Measurements from ENCODE around the gene TSPAN11.
"Not testable (repeated sequence)": the region's sequence is repeated elsewhere in the genome, so short reads cannot be mapped to it uniquely, and the experiment has no call there.

The TSPAN11 gene

DNA sequence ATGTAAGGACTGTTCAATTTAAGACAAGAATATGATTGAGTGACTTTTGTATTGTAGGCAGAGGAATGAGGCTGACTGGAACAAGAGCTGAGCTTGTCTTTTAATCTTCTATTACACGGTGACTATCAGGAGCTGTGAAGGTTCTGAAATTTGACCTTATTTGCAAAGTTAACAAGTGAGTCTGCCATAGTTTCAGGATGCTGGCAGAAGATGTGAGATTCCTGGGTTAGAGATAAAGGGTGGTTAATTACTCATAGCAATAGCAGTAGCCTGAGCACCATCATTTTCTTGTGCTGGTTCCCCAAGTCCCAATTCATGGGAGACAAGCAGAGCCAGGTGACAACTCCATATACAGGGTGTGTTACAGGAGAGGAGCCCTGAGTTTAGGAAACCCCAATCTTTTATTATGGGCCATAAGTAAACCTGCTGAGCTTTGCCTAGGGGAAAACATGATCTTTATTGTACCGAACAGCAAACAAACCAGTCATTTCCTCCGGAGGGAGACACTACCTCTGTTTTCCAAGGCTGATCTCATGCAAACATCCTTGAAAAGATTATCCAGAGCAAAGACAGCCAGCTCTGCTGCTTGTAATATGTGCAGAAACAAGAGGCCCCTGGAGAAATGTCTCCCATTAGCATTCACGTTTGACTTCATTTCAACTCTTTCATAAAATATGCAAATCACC is 95.4 kb downstream of the TSPAN11 start:
- no peak for DNase-seq

DNA sequence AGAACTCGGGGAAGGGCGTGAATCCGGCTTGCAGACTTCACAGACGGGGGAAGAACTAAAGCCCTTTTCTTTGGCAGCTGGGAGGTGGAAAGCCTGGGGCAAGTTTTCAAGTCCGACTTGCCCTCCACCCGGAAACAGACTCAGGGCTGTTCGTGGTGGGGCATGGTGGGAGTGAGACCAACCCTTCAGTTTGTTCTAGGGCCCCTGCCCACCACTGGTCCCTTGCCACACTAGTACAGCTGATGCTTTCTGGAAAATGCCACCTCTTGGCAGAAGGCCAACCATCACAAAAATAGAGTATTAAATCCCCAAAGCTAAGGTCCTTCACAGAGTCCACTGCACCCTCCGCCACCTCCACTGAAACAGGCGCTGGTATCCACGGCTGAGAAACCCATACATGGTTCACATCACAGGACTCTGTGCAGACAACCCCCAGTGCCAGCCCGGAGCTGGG is 96.8 kb downstream of the TSPAN11 start:
- no peak for DNase-seq

DNA sequence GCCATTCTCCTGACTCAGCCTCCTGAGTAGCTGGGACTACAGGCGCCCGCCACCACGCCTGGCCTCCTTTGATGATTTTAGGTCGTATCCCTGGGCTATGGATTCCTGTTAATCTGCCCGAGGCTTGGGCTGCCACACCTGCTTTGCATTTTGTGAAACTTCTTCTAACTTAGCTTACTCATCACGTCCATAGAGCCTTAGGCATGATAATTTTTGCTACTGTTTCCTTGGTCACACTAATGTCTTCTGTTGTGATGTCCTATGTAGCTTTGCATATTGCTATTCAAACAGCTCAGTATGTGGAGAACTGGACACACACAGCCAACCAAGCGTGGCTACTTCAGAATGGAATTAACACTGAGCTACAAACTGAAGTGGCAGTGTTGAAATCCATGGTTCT is 99.7 kb downstream of the TSPAN11 start:
- peak; percentile 89 for DNase-seq

GRCh38 chr12:31027006-31027405 is 100.5 kb downstream of the TSPAN11 start:
- DNase-seq = not testable (repeated sequence)

GRCh38 chr12:31029468-31029867 is 102.9 kb downstream of the TSPAN11 start:
- DNase-seq = no peak

GRCh38 chr12:31029916-31030562 is 103.5 kb downstream of the TSPAN11 start:
- DNase-seq = no peak

GRCh38 chr12:31031951-31032335 is 105.4 kb downstream of the TSPAN11 start:
- DNase-seq = no peak

GRCh38 chr12:31033146-31033545 is 106.6 kb downstream of the TSPAN11 start:
- no peak for DNase-seq

DNA sequence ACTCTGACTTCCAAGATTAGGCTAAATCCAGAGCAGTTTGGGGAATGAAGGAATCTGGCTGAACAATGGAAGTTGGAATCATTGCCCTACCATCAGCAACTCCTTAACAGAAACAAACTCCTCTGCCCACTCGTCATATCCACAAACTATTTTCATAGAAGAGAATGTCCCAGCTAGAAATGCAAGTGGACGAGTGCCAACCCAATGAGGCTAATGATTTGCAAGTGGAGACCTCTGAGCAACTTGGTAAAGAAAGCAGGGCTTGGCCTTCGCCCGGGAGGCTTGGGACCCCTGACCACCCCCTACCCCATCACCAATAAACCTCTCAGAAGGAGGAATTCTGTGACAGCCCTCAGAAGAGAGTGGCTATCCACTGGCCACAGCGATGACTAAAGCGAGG is 107.1 kb downstream of the TSPAN11 start:
- no peak for DNase-seq

GRCh38 chr12:31034372-31034771 is 107.8 kb downstream of the TSPAN11 start:
- DNase-seq = no peak

GRCh38 chr12:31035226-31035625 is 108.7 kb downstream of the TSPAN11 start:
- DNase-seq = no peak

- DNase-seq = no peak
These were observed 109.6 kb downstream of the TSPAN11 start for GRCh38 chr12:31035967-31036665.

- DNase-seq = no peak
These were observed 110.5 kb downstream of the TSPAN11 start for GRCh38 chr12:31037028-31037427.

DNA sequence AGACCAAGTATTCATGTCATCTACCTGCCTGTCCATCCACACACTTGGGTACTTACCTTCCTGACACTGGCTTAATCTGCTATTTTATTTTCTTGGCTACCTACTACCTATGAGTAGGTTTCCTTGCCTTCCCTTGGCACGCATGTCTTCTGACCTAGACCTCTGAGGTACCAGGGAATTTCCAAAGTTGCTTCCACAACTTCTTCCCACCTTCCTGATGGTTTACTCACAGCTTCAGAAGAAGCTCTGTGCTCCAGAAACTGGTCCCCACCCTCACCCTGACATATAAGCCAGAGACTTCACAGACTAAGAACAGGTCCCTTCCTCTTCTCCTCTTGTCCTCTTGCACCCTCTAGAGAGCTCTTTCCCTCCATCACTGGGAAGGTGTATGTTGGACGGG is 111.4 kb downstream of the TSPAN11 start:
- no peak for DNase-seq

DNA sequence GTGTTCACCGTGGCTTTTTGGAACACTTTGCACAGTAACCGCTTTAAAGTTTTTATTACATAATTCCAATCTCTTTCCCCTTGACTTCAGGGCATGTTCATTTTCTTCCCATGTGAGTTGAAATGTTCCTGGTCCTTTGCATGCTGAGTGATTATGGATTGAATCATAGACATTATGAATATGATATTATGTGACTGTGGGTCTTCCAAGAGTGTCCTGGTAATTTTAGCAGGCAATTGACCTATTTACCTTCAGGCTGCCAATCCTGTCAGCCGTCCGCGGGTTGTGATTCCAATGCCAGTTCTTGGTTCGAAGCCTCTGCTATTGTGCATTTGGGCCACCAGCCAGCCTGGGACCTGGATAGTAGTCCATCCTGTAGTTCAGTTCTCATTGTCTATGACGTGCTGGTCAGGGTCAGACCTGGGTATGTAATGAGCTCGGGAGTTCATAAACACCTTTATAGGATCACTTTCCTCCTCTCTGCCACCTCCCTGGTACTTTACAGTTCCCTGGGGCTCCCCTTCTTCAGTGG is 114.6 kb downstream of the TSPAN11 start:
- no peak for DNase-seq
